Gastroesophageal sphincter (tissue), 4 donors: ENCODE measurements around the gene CBLL1. TPM values are rescaled to one million over a fixed set of nuclear protein-coding genes. Genes with fewer than 3 reads are reported as not detected.

ENCODE experiments used
- ATAC-seq: fragments of 150-250 bp; one replicate; pipeline ENCODE4 v1.9.1; 2016; ENCODE audit warnings: mild to moderate bottlenecking, moderate library complexity
- H3K27ac ChIP-seq, 4 donors: fragments of 200-600 bp; sonication (generic) in 3 of 4; 1 replicate in 3 of 4; 2 replicates in 1 of 4; pipeline ENCODE4 v1.5.1; 2016 to 2019
- H3K27me3 ChIP-seq: fragments of 200-600 bp; sonication (generic); one replicate; pipeline ENCODE4 v1.5.1; 2019
- H3K36me3 ChIP-seq, 2 donors: fragments of 200-600 bp; sonication (generic); one replicate each; pipeline ENCODE4 v1.5.1; 2019; ENCODE audit warnings: control low read depth in 1 of 2
- H3K4me1 ChIP-seq, 3 donors: fragments of 200-600 bp; sonication (generic); 1 replicate in 2 of 3; 2 replicates in 1 of 3; pipeline ENCODE4 v1.5.1; 2016 to 2019; ENCODE audit warnings: control low read depth in 2 of 3
- H3K4me3 ChIP-seq, 2 donors: fragments of 200-600 bp; sonication (generic); one replicate each; pipeline ENCODE4 v1.5.1; 2019; ENCODE audit warnings: mild to moderate bottlenecking in 1 of 2, moderate library complexity in 1 of 2
- H3K9me3 ChIP-seq, 3 donors: fragments of 200-600 bp; sonication (generic); one replicate each; pipeline ENCODE4 v1.5.1; 2017 to 2019; ENCODE audit warnings: control low read depth in 2 of 3
- CTCF ChIP-seq, 4 experiments: fragments of 200-600 bp in 2 of 4; fragments of 450-650 bp in 2 of 4; sonication (generic) in 1 of 4; IDR thresholded peaks; one replicate each; pipeline ENCODE4 v1.5.1; 2017 to 2019; ENCODE audit warnings: antibody characterized with exemption in 4 of 4, mild to moderate bottlenecking in 2 of 4, moderate library complexity in 2 of 4
- EP300 ChIP-seq: sonication (generic); formaldehyde crosslinking; IDR thresholded peaks from one replicate; pipeline ENCODE4 v1.6.1; 2017; ENCODE audit warnings: antibody characterized with exemption, mild to moderate bottlenecking
- POLR2A ChIP-seq, 2 donors: fragments of 450-650 bp; IDR thresholded peaks; one replicate each; pipeline ENCODE4 v1.6.1; 2017; ENCODE audit warnings: antibody characterized with exemption in 2 of 2, mild to moderate bottlenecking in 2 of 2, moderate library complexity in 1 of 2
- POLR2AphosphoS5 ChIP-seq: sonication (generic); formaldehyde crosslinking; IDR thresholded peaks from one replicate; pipeline ENCODE4 v1.6.1; 2017; ENCODE audit warnings: antibody characterized with exemption
- WGBS, 2 donors: methylation state at CpG; one replicate each; pipeline ENCODE4 v1.1.5; 2018; ENCODE audit warnings: low coverage in 1 of 2; 5-methylcytosine and 5-hydroxymethylcytosine counted together
- total RNA-seq, 4 donors: library from RNA; depleted of rRNA; stranded (reverse); fragments of >200 nt; gene quantifications; one replicate each; pipeline ENCODE4 v1.1.0, GENCODE V29; 2016

The CBLL1 gene
- total RNA-seq, 4 donors from 2014 or later = 42.8 to 65.8 (median 53.8) TPM

GRCh38 chr7:107721286-107721685 lies 22.7 kb upstream of the CBLL1 start:
- no peaks in the 10 kb centered on the region for H3K4me1 ChIP-seq
- no peak overlapping the region for H3K4me3 ChIP-seq
- no peak for TF ChIP-seq POLR2A (IDR thresholded peaks at IDR 0.05)
- TF ChIP-seq CTCF (IDR thresholded peaks at IDR 0.05) = no peak
- TF ChIP-seq EP300 = no peak
- TF ChIP-seq POLR2AphosphoS5 = no peak
- H3K9me3 ChIP-seq = no peaks in the 10 kb centered on the region
- no peaks in the 10 kb centered on the region for H3K27me3 ChIP-seq
- 55 to 68% methylated on average over 1 of the region's 1 CpG for WGBS, 2 donors
- H3K27ac ChIP-seq = no peak overlapping the region
- no peak for ATAC-seq
- no peaks in the 10 kb centered on the region for H3K36me3 ChIP-seq

DNA sequence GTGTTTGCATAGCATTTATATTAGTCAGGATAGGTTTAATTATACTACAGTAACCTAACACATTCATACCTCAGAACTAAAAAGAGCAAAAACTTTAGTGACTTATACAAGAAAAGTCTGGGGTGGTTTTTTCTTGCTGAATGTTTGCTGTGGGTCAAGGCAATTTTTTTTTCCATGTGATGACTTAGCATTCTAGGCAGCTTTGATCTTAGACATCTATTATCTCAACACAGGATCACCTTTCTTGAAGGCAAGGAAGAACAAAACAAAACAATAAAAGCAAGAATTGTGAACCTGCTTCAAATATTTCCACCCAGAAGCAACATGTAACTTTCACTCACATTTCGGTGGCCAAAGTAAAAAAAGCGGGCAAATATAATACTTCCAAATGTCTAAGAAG lies 20.7 kb upstream of the CBLL1 start:
- Histone ChIP-seq H3K27me3 (peaks cover 9% of the 10 kb centered on the region), H3K27ac (no peak overlapping the region), H3K4me1 (no peaks in the 10 kb centered on the region), H3K9me3 (no peaks in the 10 kb centered on the region), H3K36me3 (no peaks in the 10 kb centered on the region), H3K4me3 (no peak overlapping the region)
- TF ChIP-seq POLR2AphosphoS5 (no peak), EP300 (no peak), CTCF (IDR thresholded peaks at IDR 0.05) (no peak), POLR2A (IDR thresholded peaks at IDR 0.05) (no peak)
- no peak for ATAC-seq
- 90 to 94% methylated on average over 2 of the region's 2 CpGs for WGBS, 2 donors

DNA sequence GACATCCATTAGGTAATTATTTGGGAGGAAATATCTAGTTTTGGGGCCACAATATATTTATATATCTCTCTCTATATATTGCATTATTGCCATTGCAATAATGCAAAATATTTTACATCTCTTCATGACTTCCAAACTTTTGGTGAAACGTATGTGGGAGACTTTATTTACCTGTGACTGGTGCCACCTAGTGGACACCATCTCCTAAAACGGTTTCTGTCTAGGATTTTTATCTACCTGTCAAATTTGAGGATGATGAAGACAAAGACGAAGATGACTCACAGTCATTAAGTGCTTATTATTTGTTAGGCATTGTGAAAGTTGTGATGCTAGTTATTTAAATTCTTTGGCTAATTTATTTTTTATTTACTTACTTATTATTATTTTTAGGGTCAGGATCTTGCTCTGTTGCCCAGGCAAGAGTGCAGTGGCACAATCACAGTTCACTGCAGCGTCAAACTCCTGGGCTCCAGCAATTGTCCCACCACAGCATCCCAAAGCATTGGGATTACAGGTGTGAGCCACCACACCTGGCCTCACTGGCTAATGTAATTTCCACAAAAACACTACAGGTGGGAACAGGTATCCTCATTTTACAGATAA lies 18.7 kb upstream of the CBLL1 start:
- 0 to 20% methylated on average over 3 to 4 of the region's 4 CpGs for WGBS, 2 donors
- no peaks in the 10 kb centered on the region for H3K4me1 ChIP-seq
- ATAC-seq = no peak
- H3K27ac ChIP-seq = no peak overlapping the region
- no peaks in the 10 kb centered on the region for H3K36me3 ChIP-seq
- TF ChIP-seq CTCF (IDR thresholded peaks at IDR 0.05) = peak; percentile 63 to 77 (median 74)
- TF ChIP-seq POLR2A (IDR thresholded peaks at IDR 0.05) = no peak
- H3K4me3 ChIP-seq = no peak overlapping the region
- no peaks in the 10 kb centered on the region for H3K9me3 ChIP-seq
- peaks cover 10% of the 10 kb centered on the region for H3K27me3 ChIP-seq

GRCh38 chr7:107726356-107727130 lies 17.4 kb upstream of the CBLL1 start:
- TF ChIP-seq POLR2AphosphoS5 (no peak), CTCF (IDR thresholded peaks at IDR 0.05) (no peak), EP300 (no peak), POLR2A (IDR thresholded peaks at IDR 0.05) (no peak)
- no peak for ATAC-seq
- no peak overlapping the region for H3K27ac ChIP-seq
- WGBS, 2 donors = 75 to 78% methylated on average over 2 to 3 of the region's 3 CpGs
- no peaks in the 10 kb centered on the region for H3K9me3 ChIP-seq
- H3K4me1 ChIP-seq = no peaks in the 10 kb centered on the region
- H3K36me3 ChIP-seq = no peaks in the 10 kb centered on the region
- no peak overlapping the region for H3K4me3 ChIP-seq
- H3K27me3 ChIP-seq = peaks cover 10% of the 10 kb centered on the region

- H3K36me3 ChIP-seq = no peaks in the 10 kb centered on the region
- no peaks in the 10 kb centered on the region for H3K4me1 ChIP-seq
- H3K9me3 ChIP-seq = no peaks in the 10 kb centered on the region
- H3K27me3 ChIP-seq = peaks cover 10% of the 10 kb centered on the region
- no peak for ATAC-seq
- H3K4me3 ChIP-seq = no peak overlapping the region
- H3K27ac ChIP-seq = no peak overlapping the region
- TF ChIP-seq POLR2A (IDR thresholded peaks at IDR 0.05) (no peak), POLR2AphosphoS5 (no peak), EP300 (no peak), CTCF (IDR thresholded peaks at IDR 0.05) (no peak)
Measured at GRCh38 chr7:107728276-107728675, 15.7 kb upstream of the CBLL1 start.
